WTC11 (cell line): ENCODE data around the gene MPEG1.

ENCODE experiments used
- ARID4B ChIP-seq: sonication (generic); formaldehyde crosslinking; IDR thresholded peaks from 2 replicates; pipeline ENCODE4 v1.8.0; 2023; ENCODE audit warnings: missing genetic modification reagents, mild to moderate bottlenecking, borderline replicate concordance
- CTCF ChIP-seq: fragments of 200-600 bp; IDR thresholded peaks from 2 replicates; pipeline ENCODE4 v1.8.0; 2022; ENCODE audit warnings: antibody characterized with exemption
- MAX ChIP-seq: sonication (generic); formaldehyde crosslinking; IDR thresholded peaks from 2 replicates; pipeline ENCODE4 v1.8.0; 2022; ENCODE audit warnings: mild to moderate bottlenecking, missing genetic modification reagents
- NFE2L1 ChIP-seq: sonication (generic); formaldehyde crosslinking; IDR thresholded peaks from 2 replicates; pipeline ENCODE4 v1.8.1; 2023; ENCODE audit warnings: missing genetic modification reagents
- NR2C2 ChIP-seq: sonication (generic); formaldehyde crosslinking; IDR thresholded peaks from 2 replicates; pipeline ENCODE4 v1.8.0; 2022; ENCODE audit warnings: mild to moderate bottlenecking, missing genetic modification reagents
- ZNF121 ChIP-seq: sonication (generic); formaldehyde crosslinking; IDR thresholded peaks from 2 replicates; pipeline ENCODE4 v1.8.0; 2023; ENCODE audit warnings: missing genetic modification reagents
- ZNF423 ChIP-seq: fragments of 250-450 bp; sonication (Bioruptor Pico); IDR thresholded peaks from 2 replicates; pipeline ENCODE4 v2.1.2; 2022; ENCODE audit warnings: mild to moderate bottlenecking, moderate library complexity
- TF ChIP-seq, protein P1 (sequence below): sonication (generic); formaldehyde crosslinking; IDR thresholded peaks from 2 replicates; pipeline ENCODE4 v1.8.1; 2023; ENCODE audit warnings: mild to moderate bottlenecking, missing genetic modification reagents
- TF ChIP-seq, protein P2 (sequence below): sonication (generic); formaldehyde crosslinking; conservative IDR thresholded peaks from 2 replicates; pipeline ENCODE4 v1.8.1; 2022; ENCODE audit warnings: mild to moderate bottlenecking, missing genetic modification reagents
- TF ChIP-seq, protein P3 (sequence below): sonication (generic); formaldehyde crosslinking; IDR thresholded peaks from 2 replicates; pipeline ENCODE4 v1.8.1; 2023; ENCODE audit warnings: mild to moderate bottlenecking, moderate library complexity, missing genetic modification reagents
- TF ChIP-seq, protein P4 (sequence below): sonication (generic); formaldehyde crosslinking; IDR thresholded peaks from 2 replicates; pipeline ENCODE4 v1.8.0; 2022; ENCODE audit warnings: mild to moderate bottlenecking, missing genetic modification reagents
- TF ChIP-seq, protein P5 (sequence below): sonication (generic); formaldehyde crosslinking; IDR thresholded peaks from 2 replicates; pipeline ENCODE4 v1.8.1; 2023; ENCODE audit warnings: mild to moderate bottlenecking, missing genetic modification reagents, moderate library complexity
- TF ChIP-seq, protein P6 (sequence below): sonication (generic); formaldehyde crosslinking; IDR thresholded peaks from 2 replicates; pipeline ENCODE4 v1.8.1; 2023; ENCODE audit warnings: mild to moderate bottlenecking, missing genetic modification reagents, borderline replicate concordance

GRCh38 chr11:59262177-59262818 lies 49.6 kb upstream of the MPEG1 start:
- TF ChIP-seq ZNF121 (CRISPR knock-in tag) (no peak), CTCF (no peak), ZNF423 (CRISPR knock-in tag) (no peak), MAX (no peak), ARID4B (no peak), NFE2L1 (CRISPR knock-in tag) (no peak), NR2C2 (CRISPR knock-in tag) (no peak)
- TF ChIP-seq, protein P1, sequence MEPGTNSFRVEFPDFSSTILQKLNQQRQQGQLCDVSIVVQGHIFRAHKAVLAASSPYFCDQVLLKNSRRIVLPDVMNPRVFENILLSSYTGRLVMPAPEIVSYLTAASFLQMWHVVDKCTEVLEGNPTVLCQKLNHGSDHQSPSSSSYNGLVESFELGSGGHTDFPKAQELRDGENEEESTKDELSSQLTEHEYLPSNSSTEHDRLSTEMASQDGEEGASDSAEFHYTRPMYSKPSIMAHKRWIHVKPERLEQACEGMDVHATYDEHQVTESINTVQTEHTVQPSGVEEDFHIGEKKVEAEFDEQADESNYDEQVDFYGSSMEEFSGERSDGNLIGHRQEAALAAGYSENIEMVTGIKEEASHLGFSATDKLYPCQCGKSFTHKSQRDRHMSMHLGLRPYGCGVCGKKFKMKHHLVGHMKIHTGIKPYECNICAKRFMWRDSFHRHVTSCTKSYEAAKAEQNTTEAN (CRISPR knock-in tag), result no peak
- TF ChIP-seq, protein P2, sequence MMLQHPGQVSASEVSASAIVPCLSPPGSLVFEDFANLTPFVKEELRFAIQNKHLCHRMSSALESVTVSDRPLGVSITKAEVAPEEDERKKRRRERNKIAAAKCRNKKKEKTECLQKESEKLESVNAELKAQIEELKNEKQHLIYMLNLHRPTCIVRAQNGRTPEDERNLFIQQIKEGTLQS, result no peak
- TF ChIP-seq, protein P3, sequence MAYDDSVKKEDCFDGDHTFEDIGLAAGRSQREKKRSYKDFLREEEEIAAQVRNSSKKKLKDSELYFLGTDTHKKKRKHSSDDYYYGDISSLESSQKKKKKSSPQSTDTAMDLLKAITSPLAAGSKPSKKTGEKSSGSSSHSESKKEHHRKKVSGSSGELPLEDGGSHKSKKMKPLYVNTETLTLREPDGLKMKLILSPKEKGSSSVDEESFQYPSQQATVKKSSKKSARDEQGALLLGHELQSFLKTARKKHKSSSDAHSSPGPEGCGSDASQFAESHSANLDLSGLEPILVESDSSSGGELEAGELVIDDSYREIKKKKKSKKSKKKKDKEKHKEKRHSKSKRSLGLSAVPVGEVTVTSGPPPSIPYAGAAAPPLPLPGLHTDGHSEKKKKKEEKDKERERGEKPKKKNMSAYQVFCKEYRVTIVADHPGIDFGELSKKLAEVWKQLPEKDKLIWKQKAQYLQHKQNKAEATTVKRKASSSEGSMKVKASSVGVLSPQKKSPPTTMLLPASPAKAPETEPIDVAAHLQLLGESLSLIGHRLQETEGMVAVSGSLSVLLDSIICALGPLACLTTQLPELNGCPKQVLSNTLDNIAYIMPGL, result no peak
- TF ChIP-seq, protein P4, sequence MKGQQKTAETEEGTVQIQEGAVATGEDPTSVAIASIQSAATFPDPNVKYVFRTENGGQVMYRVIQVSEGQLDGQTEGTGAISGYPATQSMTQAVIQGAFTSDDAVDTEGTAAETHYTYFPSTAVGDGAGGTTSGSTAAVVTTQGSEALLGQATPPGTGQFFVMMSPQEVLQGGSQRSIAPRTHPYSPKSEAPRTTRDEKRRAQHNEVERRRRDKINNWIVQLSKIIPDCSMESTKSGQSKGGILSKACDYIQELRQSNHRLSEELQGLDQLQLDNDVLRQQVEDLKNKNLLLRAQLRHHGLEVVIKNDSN (CRISPR knock-in tag), result no peak
- TF ChIP-seq, protein P5, sequence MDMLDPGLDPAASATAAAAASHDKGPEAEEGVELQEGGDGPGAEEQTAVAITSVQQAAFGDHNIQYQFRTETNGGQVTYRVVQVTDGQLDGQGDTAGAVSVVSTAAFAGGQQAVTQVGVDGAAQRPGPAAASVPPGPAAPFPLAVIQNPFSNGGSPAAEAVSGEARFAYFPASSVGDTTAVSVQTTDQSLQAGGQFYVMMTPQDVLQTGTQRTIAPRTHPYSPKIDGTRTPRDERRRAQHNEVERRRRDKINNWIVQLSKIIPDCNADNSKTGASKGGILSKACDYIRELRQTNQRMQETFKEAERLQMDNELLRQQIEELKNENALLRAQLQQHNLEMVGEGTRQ, result no peak
- TF ChIP-seq, protein P6, sequence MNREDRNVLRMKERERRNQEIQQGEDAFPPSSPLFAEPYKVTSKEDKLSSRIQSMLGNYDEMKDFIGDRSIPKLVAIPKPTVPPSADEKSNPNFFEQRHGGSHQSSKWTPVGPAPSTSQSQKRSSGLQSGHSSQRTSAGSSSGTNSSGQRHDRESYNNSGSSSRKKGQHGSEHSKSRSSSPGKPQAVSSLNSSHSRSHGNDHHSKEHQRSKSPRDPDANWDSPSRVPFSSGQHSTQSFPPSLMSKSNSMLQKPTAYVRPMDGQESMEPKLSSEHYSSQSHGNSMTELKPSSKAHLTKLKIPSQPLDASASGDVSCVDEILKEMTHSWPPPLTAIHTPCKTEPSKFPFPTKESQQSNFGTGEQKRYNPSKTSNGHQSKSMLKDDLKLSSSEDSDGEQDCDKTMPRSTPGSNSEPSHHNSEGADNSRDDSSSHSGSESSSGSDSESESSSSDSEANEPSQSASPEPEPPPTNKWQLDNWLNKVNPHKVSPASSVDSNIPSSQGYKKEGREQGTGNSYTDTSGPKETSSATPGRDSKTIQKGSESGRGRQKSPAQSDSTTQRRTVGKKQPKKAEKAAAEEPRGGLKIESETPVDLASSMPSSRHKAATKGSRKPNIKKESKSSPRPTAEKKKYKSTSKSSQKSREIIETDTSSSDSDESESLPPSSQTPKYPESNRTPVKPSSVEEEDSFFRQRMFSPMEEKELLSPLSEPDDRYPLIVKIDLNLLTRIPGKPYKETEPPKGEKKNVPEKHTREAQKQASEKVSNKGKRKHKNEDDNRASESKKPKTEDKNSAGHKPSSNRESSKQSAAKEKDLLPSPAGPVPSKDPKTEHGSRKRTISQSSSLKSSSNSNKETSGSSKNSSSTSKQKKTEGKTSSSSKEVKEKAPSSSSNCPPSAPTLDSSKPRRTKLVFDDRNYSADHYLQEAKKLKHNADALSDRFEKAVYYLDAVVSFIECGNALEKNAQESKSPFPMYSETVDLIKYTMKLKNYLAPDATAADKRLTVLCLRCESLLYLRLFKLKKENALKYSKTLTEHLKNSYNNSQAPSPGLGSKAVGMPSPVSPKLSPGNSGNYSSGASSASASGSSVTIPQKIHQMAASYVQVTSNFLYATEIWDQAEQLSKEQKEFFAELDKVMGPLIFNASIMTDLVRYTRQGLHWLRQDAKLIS (CRISPR knock-in tag), result no peak
